CD4-positive, alpha-beta T cell treated with Interleukin-1 beta for 1 hour (primary cell): Measurements from ENCODE around the gene GRIK2.

ENCODE experiments used
- DNase-seq, 2 donors: peaks; one replicate each; pipeline ENCODE4 v3.0.0-alpha.2; 2020 to 2022

GRIK2 gene

GRCh38 chr6:101921829-101922450 is 528.4 kb downstream of the GRIK2 start:
- no peak for DNase-seq

GRCh38 chr6:101926149-101926925 is 532.8 kb downstream of the GRIK2 start:
- no peak for DNase-seq

- no peak for DNase-seq
Observed at GRCh38 chr6:101931766-101932165, 538.3 kb downstream of the GRIK2 start.

- DNase-seq = no peak
Observed at GRCh38 chr6:101932704-101933103, 539.2 kb downstream of the GRIK2 start.

GRCh38 chr6:101935732-101936131 is 542.2 kb downstream of the GRIK2 start:
- no peak for DNase-seq

GRCh38 chr6:101936516-101936915 is 543.0 kb downstream of the GRIK2 start:
- DNase-seq = no peak

DNA sequence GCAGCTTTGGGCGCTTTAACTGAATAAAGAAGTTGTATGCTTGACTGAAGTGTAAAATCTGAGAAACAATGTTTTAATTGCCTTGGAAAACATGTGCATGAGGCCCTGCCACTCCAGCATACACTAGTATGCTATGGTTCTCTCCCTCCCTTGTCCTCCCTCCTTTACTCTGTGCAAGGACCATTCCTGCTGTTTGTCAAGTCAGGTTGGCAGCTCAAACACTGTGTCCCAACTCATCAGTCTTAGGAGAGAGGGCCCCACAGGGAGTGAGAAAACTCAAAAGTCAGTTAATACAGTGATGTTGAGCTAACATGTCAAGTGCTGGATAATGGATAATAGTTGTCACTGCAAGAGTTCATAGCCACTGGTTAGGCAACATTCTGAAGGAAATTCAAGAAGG is 543.6 kb downstream of the GRIK2 start:
- DNase-seq = no peak

GRCh38 chr6:101940391-101940790 is 546.9 kb downstream of the GRIK2 start:
- no peak for DNase-seq

DNA sequence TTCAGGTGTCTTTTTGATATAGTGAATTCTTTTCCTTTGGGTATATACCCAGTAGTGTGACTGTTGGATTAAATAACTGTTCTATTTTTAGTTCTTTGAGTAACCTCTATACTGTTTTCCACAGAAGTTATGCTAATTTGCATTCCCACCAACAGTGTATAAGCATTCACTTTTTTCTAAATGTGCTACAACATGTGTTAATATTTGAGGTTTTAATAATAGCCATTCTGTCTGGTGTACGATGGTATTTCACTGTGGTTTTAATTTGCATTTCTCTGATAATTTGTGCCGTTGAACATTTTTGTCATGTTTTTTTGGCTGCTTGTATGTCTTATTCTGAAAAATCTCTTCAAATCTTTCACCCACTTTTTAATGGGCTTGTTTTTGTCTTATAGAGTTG is 563.5 kb downstream of the GRIK2 start:
- no peak for DNase-seq

- no peak for DNase-seq
Observed at GRCh38 chr6:101961357-101961756, 567.8 kb downstream of the GRIK2 start.

- DNase-seq = no peak
Observed at GRCh38 chr6:101980924-101981323, 587.4 kb downstream of the GRIK2 start.

GRCh38 chr6:101986476-101986875 is 593.0 kb downstream of the GRIK2 start:
- DNase-seq = no peak

GRCh38 chr6:101992286-101992685 is 598.8 kb downstream of the GRIK2 start:
- no peak for DNase-seq

DNA sequence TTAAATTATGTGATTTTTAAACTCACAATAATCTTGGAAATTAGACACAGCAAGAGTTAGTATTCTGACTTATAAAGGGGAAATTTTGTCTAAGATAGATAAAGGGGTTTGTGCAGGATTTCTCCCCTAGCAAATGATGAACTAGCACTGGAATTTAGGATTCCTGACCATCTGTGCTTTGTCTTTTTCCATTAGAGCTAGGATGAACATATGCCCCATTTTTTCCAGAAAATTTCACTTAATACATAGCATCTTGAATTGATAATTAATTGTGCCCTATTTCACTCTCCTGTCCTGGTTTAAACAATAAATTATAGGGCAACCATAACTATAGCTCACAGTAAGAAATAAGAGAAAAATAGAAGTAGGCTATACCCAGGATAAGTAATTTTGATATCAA is 601.0 kb downstream of the GRIK2 start:
- DNase-seq = no peak

DNA sequence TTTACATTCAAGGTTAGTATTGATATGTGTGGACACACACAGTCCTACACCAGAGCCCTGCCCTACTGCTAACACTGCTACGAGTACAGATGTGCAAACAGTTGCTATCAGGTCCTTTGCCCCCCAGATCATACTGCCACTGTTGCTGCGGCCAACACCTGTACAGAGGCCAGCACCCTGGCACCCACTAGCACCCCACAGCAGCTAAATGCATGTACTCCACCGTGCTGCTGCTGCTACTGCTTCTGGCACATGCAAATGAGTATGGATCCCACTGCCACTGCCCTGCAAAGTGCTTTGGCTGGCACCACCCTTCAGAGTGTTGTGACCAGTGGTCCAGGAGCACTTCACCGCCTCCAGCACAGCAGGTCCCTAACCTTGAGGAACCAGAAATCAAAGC is 621.9 kb downstream of the GRIK2 start:
- no peak for DNase-seq

- DNase-seq = no peak
Observed at GRCh38 chr6:102022281-102022680, 628.8 kb downstream of the GRIK2 start.

GRCh38 chr6:102022803-102023202 is 629.3 kb downstream of the GRIK2 start:
- DNase-seq = no peak

DNA sequence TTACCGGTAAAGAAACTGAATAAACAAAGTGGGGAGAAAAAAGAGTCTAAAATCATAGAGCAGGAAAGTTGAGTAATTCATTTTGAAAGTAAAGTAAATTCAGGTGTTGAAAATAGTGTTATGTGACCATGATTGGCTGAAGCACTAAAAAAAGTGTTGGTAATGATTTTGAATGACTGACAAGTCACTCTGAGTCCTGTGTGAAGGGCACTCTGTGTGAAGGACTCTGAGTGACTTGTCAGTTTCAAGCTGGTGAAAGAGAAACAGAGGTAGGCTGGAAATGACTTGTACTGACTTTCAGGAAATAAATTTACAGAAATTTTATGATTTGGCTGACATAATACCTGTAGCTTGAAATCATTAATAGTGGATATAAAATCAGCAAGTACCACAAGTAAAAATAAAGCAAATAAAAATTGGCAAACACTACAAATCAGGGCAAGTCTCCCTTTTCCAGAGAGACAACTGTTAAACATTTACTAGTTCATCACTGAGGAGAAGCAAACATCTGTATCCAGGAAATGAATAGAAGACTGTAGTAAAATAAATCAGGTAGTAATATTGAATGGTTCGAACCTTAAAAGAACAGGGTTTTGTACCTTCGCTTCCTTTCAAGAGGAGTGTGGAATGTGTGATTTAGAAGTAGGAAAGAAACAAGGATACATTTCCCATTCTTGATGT is 630.6 kb downstream of the GRIK2 start:
- DNase-seq = no peak

- no peak for DNase-seq
Observed at GRCh38 chr6:102026649-102027048, 633.1 kb downstream of the GRIK2 start.

DNA sequence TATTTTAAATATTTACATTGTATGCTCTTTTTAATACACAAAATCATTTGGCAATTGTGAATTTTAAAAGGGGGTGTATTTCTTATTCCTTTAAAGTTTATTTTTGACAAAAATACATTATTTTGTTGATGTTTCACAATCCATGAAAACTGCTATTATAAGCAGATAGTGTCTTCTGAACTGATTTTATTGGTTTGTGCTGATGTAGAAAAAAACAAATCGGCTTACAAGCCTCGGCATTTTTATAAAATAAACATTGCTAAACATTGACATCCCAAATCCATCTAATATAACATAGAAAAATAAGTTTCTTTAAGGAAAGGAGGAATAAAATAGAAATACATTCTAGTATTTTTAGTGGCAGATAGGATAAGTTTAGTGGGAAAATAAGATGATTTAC is 634.7 kb downstream of the GRIK2 start:
- no peak for DNase-seq

- DNase-seq = no peak
Observed at GRCh38 chr6:102038964-102039363, 645.5 kb downstream of the GRIK2 start.

DNA sequence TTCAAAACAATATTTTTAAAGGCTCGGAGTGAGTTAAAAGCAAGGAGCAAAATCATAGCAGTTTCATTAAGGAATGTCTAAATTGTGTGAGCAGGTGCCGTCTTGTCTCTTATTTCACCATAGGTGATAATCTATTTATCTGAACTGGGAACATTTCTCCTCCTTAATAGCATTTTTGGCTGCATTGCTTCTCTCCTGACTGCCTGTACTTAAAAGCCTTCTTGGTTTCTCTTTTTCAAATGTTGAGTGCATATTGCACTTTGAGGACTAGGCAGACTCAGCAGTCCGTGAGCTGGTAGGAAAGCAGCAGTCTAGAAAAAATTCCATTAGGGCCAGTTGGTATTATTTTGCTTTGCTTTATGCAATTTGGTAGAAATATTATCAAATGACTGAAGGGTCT is 645.9 kb downstream of the GRIK2 start:
- DNase-seq = no peak

DNA sequence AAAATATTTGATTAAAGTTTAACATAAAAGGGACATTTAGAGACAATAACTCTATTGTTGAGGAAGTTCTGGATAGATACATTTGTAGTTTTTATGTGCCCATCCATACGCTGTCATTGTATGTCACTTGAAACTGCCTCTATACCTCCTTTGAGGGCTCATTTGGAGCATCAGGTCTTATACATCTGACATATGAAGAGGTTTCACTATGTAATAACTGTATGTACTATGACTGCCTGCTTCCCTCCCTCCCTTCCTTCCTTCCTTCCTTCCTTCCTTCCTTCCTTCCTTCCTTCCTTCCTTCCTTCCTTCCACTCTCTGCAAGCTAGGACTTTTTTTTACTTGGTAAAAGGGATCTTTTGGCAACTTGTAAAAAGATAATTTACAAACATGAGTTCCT is 657.5 kb downstream of the GRIK2 start:
- DNase-seq = no peak

- DNase-seq = no peak
Observed at GRCh38 chr6:102051720-102052119, 658.2 kb downstream of the GRIK2 start.
